GM12878 (cell line): ENCODE measurements around the gene TRIOBP. TPM values are rescaled to one million over a fixed set of nuclear protein-coding genes. Genes with fewer than 3 reads are reported as not detected.
A peak's percentile ranks its signal among the peaks of the same experiment; 100 is the strongest.

Experiments
- ATAC-seq: fragments of 200-7000 bp; cut with Tn5 transposase; 3 replicates; pipeline ENCODE4 v1.9.1; 2020; ENCODE audit warnings: mild to moderate bottlenecking, moderate library complexity
- BruUV-seq: library from RNA; stranded (reverse); fragments of 400-500 nt; replicated peaks from 2 replicates; lab custom pipeline; 2021; lab: Mats Ljungman, UMichigan
- CTCF ChIA-PET: fragments of 300-600 bp; sonication (Branson Sonifier 250); formaldehyde crosslinking; extraction: SDS; loops from one replicate; lab custom pipeline; 2021; ENCODE audit warnings: inconsistent platforms; lab: Yijun Ruan, JAX
- POLR2A ChIA-PET: fragments of 350-600 bp; formaldehyde crosslinking; extraction: SDS; loops from one replicate; lab custom pipeline; 2021; ENCODE audit warnings: inconsistent platforms; lab: Charles Lee
- RAD21 ChIA-PET: fragments of 300-600 bp; sonication (Branson Sonifier 250); formaldehyde crosslinking; loops from one replicate; lab custom pipeline; 2023; ENCODE audit warnings: antibody characterized with exemption; ENCODE audit not compliant: unreplicated experiment; lab: Charles Lee
- SMC1A ChIA-PET: fragments of 300-600 bp; sonication (Branson Sonifier 250); formaldehyde crosslinking; loops from one replicate; lab custom pipeline; 2023; ENCODE audit not compliant: unreplicated experiment, uncharacterized antibody; lab: Charles Lee
- DNase-seq: peaks from one replicate; pipeline ENCODE4 v3.0.0-alpha.2; 2011; ENCODE audit warnings: low read depth, low spot score
- FAIRE-seq: peaks from 3 replicates; lab custom pipeline; 2011; peaks lifted over from hg19 to GRCh38; lab: Jason Lieb, UNC
- H2AFZ ChIP-seq: 2 replicates; pipeline ENCODE4 v1.6.0; 2011; ENCODE audit warnings: low read depth, low read length, control low read depth; ENCODE audit not compliant: control insufficient read depth
- H3K27ac ChIP-seq: 2 replicates; pipeline ENCODE4 v1.5.1; 2011; ENCODE audit warnings: control low read depth; ENCODE audit not compliant: control insufficient read depth, insufficient read depth
- H3K27me3 ChIP-seq, 2 experiments: replicated peaks in 1 of 2; 2 replicates each; pipeline versions ENCODE4 v1.6.0 to v1.6.1; 2011; ENCODE audit warnings: low read length in 1 of 2; ENCODE audit not compliant: control insufficient read depth in 2 of 2, insufficient read depth in 2 of 2
- H3K36me3 ChIP-seq, 2 experiments: 2 replicates each; pipeline ENCODE4 v1.5.1; 2011; ENCODE audit warnings: low read length in 1 of 2; ENCODE audit not compliant: control insufficient read depth in 2 of 2, insufficient read depth in 2 of 2
- H3K4me1 ChIP-seq: 2 replicates; pipeline ENCODE4 v1.6.1; 2011; ENCODE audit warnings: mild to moderate bottlenecking, low read length, moderate library complexity, mixed read lengths; ENCODE audit not compliant: control insufficient read depth, insufficient read depth
- H3K4me2 ChIP-seq: 2 replicates; pipeline ENCODE4 v1.6.0; 2011; ENCODE audit warnings: control low read depth; ENCODE audit not compliant: control insufficient read depth, insufficient read depth
- H3K4me3 ChIP-seq: fragments of 200-600 bp; sonication (generic); 2 replicates; pipeline ENCODE4 v1.5.1; 2016
- H3K79me2 ChIP-seq: 2 replicates; pipeline ENCODE4 v1.6.0; 2011; ENCODE audit warnings: low read length; ENCODE audit not compliant: control insufficient read depth, insufficient read depth
- H3K9ac ChIP-seq: 2 replicates; pipeline ENCODE4 v1.8.0; 2011; ENCODE audit warnings: low read length, control low read depth, mixed read lengths; ENCODE audit not compliant: control insufficient read depth, insufficient read depth
- H3K9me3 ChIP-seq: replicated peaks from 3 replicates; pipeline ENCODE4 v1.5.1; 2011; ENCODE audit warnings: mild to moderate bottlenecking, low read length; ENCODE audit not compliant: control insufficient read depth, insufficient read depth
- H4K20me1 ChIP-seq: 2 replicates; pipeline ENCODE4 v1.6.0; 2011; ENCODE audit not compliant: control insufficient read depth, insufficient read depth
- DPF2 ChIP-seq: fragments of 450-650 bp; IDR thresholded peaks from 2 replicates; pipeline ENCODE4 v1.6.1; 2017; ENCODE audit warnings: mild to moderate bottlenecking
- NR2F1 ChIP-seq: fragments of 450-650 bp; conservative IDR thresholded peaks from 2 replicates; pipeline ENCODE4 v1.6.1; 2017; ENCODE audit warnings: mild to moderate bottlenecking
- SMARCA5 ChIP-seq: fragments of 450-650 bp; IDR thresholded peaks from 2 replicates; pipeline ENCODE4 v1.6.1; 2017; ENCODE audit warnings: mild to moderate bottlenecking
- SPI1 ChIP-seq: IDR thresholded peaks from 2 replicates; pipeline ENCODE4 v1.6.1; 2011; ENCODE audit warnings: low read depth, mild to moderate bottlenecking, low read length, moderate library complexity, borderline replicate concordance; ENCODE audit not compliant: insufficient read depth
- ZNF592 ChIP-seq: fragments of 450-650 bp; IDR thresholded peaks from 2 replicates; pipeline ENCODE4 v1.6.1; 2017; ENCODE audit warnings: mild to moderate bottlenecking, moderate library complexity
- WGBS: methylation state at CpG from one replicate; pipeline ENCODE4 v1.1.6; 2016; ENCODE audit warnings: low lambda C conversion rate; ENCODE audit not compliant: insufficient replicate concordance, insufficient coverage; ENCODE audit errors: missing lambda C conversion rate; 5-methylcytosine and 5-hydroxymethylcytosine counted together
- in situ Hi-C: fragments of 300-500 bp; cut with MboI; formaldehyde crosslinking; loops from 9 replicates; pipeline ENCODE4 v1.14.3; 2018; ENCODE audit warnings: mixed read lengths
- intact Hi-C: fragments of 100-400 bp; cut with micrococcal nuclease; formaldehyde crosslinking; loops from one replicate; pipeline ENCODE4 v1.14.2; 2022; ENCODE audit not compliant: unreplicated experiment
- polyA plus RNA-seq, 11 experiments: library from polyadenylated mRNA; depleted of rRNA in 4 of 11; unstranded in 6 of 11; stranded (reverse) in 5 of 11; fragments of >200 nt; fragmentation: Nextera tagmentation in 4 of 11; fragmentation: Illumina TruSeq in 1 of 11; extraction: Ambion mirVana in 4 of 11; extraction: Trizol in 1 of 11; gene quantifications; 1 replicate in 1 of 11; 2 replicates in 10 of 11; pipeline versions ENCODE4 v1.2.1 to v1.2.3, GENCODE V29; 2011 to 2016; ENCODE audit warnings: inconsistent platforms in 2 of 11, missing spikeins in 2 of 11, low read depth in 1 of 11
- total RNA-seq, 4 experiments: library from RNA; depleted of rRNA in 3 of 4; stranded (reverse); fragments of >200 nt in 3 of 4; fragmentation: Illumina TruSeq in 1 of 4; extraction: Trizol in 1 of 4; gene quantifications; 2 replicates each; pipeline versions ENCODE4 v1.2.1 to v1.2.3, GENCODE V29; 2013 to 2021

The TRIOBP gene
- total and polyA plus RNA-seq, 10 of the 15 experiments (the other 5 are each of a cell fraction or from before 2014, with no cell fraction given): 0.21 to 23.6 (median 11.9) TPM

GRCh38 chr22:37659897-37660708 lies 36.7 kb upstream of the TRIOBP start:
- no peak overlapping the region for H2AFZ ChIP-seq
- ChIA-PET RAD21 (interaction anchor here (0.8 to 9.1 kb wide), 14 partner anchors 11 to 203 kb away, joined by 3 to 173 read pairs (median 12); partner anchors contain the start of genes GGA1, LGALS1, NOL12 and SH3BP1), POLR2A (interaction anchor here (0.8 to 9.6 kb wide), 6 partner anchors 18 to 67 kb away, joined by 3 to 209 read pairs (median 6); partner anchors contain the start of genes LGALS1 and NOL12), CTCF (interaction anchor here (0.9 to 11.7 kb wide), 15 partner anchors 10 to 294 kb away, joined by 3 to 414 read pairs (median 8); partner anchors contain the start of genes C22orf23, GGA1, LGALS1 and NOL12), SMC1A (interaction anchor here (1.2 to 7.9 kb wide), 8 partner anchors 12 to 147 kb away, joined by 3 to 157 read pairs (median 30); partner anchors contain the start of genes GCAT, GGA1, LGALS1 and NOL12)
- peak overlapping the region; percentile 64 for H3K27ac ChIP-seq
- DNase-seq (no peak), FAIRE-seq (peak; percentile 64), ATAC-seq (no peak)
- peaks cover 51% of the 10 kb centered on the region for H3K79me2 ChIP-seq
- 46% methylated on average over 14 of the region's 14 CpGs for WGBS
- H3K9me3 ChIP-seq: no peaks in the 10 kb centered on the region
- in situ Hi-C loops: no loop called here
- no peaks in the 10 kb centered on the region for H3K27me3 ChIP-seq
- peaks cover 12% of the 10 kb centered on the region for H3K4me1 ChIP-seq
- peak overlapping the region; percentile 82 for H3K4me3 ChIP-seq
- peak overlapping the region; percentile 70 for H3K9ac ChIP-seq
- TF ChIP-seq DPF2 (peak; percentile 78; the same call in 1 of the 2 replicates), ZNF592 (no peak), SPI1 (peak; percentile 51; the same call in 1 of the 2 replicates), NR2F1 (peak; percentile 36; the same call in 1 of the 2 replicates), SMARCA5 (peak; percentile 23; the same call in 1 of the 2 replicates)
- no peaks in the 10 kb centered on the region for H4K20me1 ChIP-seq
- peaks cover 0 to 2% of the 10 kb centered on the region in 2 experiments; a peak in 2 of 4 replicates for H3K36me3 ChIP-seq
- TSS peak; percentile 69 for BruUV-seq
- H3K4me2 ChIP-seq: peak overlapping the region; percentile 96
- intact Hi-C loops: loop anchor here (2.0 kb wide), 1 partner anchor 203 kb away; no protein-coding TSS in a partner anchor
